SKM-1 (cell line): Measurements from ENCODE around the gene OSER1.
"Not testable (repeated sequence)": the region's sequence is repeated elsewhere in the genome, so short reads cannot be mapped to it uniquely, and the experiment has no call there.

ENCODE experiments used
- DNase-seq: peaks from one replicate; lab custom pipeline; 2025; ENCODE audit not compliant: unreplicated experiment; lab: John Stamatoyannopoulos, UW

OSER1 gene

DNA sequence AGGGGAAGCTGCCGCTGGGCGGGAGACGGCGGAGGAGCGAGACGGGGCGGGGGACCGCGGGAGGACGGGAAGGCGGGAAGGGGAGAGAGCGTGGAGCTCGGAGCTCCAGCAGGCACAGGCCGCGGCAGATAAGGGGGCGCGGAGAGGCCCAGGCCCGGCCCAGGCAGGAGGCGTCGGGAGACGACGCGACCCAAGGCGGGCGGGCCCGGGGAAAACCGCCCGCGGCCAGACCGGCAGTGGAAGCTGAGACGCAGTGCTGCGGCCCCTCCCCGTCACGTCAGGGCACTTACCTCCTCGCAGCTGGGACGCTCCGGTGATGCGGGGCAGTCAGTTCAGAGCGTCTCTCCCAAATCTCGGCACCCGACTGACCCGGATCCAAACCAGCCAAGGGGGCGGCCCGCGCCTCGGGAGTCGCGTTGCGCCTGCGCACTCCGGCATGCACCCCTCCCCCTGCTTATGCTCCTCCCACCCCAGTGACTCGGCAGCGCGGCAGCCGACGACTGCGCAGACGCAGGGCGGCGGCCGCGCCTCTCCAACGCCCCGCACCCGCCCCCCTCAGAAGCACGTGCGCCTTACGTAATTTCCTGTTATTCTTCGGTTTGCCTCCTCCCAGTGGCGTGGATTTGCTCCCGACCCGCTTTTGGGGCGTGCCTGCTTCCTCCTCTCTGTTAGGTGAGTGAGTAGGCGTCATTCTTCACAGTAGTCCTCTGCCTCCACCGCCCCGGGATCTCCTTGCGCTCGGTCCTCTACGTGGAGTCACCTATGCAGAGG, at the start of gene OSER1:
OSER1 (minus strand) TSS at position 366 of the 771 bp plus-strand sequence. CDS start 3,814 bp downstream, outside the sequence.
- DNase-seq, result peak; percentile 94

DNA sequence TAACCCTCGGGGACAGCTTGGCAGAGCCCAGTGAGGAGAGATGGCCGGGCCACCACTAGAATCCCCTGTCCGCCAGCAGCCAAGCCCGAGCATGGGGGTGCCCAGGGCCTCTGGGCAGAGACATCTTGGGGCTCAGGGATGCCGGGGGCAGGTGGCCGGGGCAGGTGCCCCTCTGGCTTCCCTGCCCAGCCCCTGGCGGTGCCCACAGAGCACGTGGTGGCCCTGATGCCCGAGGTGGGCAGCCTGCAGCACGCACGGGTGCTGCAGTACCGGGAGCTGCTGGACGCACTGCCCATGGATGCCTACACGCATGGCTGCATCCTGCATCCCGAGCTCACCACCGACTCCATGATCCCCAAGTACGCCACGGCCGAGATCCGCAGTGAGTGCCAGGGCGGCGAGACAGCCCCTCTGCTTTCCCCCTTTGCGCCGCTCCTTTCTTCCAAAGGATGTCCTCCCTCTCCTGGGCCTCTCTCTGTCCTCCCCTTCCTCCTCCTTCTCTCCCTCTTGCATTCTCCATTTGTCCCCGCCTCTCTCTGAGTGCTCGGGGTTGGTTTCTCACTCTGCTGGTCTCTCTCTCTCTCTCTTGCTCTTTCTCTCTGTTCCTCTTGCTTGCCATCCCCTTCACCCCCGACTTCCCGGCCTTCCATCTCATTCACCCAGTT, 47.8 kb upstream of the OSER1 start:
- no peak for DNase-seq

DNA sequence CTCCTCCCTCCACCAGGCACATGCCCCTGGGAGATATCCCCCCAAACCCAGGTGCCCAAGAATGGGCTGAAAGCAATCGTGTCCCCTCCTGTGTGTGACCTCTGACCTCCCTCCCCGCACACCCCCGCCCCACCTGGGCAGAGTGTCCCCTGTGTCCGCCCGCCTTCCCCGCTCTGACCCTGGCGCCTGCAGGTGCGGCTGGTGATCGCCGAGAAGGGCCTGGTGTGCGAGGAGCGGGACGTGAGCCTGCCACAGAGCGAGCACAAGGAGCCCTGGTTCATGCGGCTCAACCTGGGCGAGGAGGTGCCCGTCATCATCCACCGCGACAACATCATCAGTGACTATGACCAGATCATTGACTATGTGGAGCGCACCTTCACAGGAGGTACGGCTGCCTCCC, 46.4 kb upstream of the OSER1 start:
- no peak for DNase-seq

DNA sequence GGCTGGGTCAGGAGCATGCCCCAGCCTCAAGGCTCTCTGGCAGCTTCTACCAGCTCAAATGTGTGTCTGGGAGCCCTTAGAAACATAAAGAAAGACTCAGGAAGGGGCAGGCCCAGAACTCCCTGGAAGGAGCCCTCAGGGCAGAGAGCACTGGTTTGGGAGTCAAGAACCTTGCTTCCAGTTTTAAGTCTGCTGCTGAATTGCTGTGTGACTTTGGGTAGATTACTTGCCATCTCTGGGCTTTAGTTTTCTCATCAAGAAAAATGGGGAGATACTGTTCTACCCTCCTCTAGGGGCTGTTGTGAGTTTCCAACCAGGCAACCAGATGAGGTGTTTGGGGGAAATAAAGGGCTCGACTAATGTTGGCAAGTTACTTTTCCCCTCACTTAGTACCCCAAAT, 45.4 kb upstream of the OSER1 start:
- DNase-seq, result no peak

DNA sequence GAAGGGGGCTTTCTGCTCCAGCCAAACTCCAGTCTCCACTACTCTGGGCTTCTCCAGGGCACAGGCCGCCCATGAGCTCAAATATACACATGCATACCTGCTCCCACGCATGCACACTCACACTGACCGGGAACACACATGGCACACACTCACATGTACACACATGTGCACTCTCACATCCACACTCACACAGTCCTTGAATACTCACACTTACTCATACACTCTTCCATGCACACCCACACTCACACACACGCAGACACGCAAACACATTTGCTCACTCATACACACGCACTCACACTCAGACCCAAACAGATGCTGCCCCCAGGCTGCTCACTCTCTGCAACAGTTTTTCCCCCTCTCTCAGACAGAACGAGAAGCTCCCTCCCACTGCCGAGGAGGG, 43.5 kb upstream of the OSER1 start:
- no peak for DNase-seq

DNA sequence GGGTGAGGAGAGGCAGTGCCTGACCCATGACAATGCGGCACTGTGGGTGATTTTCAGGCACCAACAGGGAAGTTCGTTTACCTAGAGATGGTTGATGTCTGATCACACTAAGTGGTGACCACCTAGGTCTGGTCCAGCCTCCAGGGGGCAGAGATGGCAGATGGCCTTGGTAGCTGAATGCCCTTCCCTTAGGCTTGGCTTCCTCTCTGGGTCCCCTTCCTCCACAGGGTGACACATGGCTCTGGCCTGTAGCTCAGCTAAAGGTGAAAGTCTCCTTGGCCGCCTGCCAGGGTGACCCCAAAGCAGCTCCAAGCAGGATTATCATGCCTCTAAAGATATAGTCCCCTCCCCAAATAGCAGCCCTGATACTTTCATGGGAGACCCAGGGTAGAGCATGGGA, 43.0 kb upstream of the OSER1 start:
- no peak for DNase-seq

DNA sequence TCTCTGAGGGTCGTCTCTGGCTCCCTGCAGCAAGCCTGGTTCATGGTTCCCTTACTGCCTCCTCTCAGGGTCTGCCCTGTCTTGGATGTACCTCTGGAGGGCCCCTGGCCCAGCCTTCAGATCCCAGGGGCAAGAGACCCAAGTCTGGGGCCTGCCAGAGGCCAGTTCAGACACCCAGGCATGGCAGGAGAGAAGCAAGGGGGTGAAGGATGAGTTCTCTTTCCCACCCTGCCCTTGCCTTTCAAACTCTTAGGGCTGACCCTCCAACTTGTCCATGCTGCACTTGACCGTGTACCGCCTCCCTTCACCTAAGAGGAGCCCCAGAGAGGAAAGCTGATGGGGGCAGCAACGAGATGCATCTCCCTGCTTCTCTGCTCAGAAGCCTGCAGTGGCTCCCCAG, 40.7 kb upstream of the OSER1 start:
- DNase-seq, result no peak

DNA sequence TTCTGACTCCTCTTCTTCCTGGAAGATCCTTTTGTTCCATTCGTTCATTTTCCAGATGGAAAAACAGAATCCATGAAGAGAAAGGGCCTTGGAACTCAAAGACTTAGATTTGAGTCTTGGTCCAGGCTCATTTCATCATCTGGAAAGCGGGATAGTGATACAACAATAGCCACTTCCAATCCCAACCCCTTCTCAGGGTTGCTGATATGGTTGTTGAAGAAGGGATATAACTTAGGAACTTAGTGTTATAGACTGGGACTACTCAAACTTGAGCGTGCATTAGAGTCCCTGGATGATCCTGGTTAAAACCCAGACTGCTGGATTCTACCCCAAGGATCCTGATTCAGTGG, 37.8 kb upstream of the OSER1 start:
- DNase-seq, result no peak

DNA sequence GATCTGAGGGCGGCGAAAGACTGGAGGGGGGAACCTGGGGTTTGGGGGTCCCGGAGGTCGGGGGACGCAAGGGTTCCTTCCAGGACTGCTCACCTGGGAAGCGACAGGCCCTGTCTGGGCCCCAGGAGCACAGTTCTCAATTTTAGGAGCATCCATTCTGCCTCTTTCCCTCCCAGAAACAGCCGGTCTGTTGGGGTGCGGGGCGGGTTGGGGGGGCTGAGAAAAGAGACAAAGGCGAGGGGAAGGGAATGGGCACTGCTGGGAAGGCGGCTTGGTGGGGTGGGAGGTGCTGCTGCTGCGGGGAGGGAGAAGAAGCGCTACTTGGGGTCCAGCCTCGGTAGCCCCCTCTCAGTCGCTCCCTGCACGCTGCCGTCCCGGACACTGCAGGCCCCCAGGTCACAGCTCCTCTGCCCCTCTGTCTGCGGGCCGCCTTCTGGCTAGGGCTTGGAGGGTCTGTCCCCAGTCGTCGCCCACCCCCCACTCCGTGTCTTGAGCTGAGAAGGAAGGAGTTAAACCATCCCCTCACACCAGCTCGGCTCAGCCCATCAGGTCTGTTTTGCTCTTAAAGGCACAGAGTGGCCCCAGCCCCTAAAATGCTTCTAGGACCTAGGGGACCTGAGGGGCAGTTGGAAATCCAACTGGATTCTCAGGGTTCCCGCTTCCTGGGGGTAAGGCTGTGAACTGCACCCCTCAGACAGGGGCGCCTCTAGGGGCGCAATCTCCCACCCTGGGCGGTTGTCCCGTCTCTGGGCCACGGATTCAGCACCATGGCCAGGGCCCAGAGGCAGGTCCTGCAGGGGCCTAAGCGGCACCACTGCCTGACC, 37.2 kb upstream of the OSER1 start:
- DNase-seq, result no peak

DNA sequence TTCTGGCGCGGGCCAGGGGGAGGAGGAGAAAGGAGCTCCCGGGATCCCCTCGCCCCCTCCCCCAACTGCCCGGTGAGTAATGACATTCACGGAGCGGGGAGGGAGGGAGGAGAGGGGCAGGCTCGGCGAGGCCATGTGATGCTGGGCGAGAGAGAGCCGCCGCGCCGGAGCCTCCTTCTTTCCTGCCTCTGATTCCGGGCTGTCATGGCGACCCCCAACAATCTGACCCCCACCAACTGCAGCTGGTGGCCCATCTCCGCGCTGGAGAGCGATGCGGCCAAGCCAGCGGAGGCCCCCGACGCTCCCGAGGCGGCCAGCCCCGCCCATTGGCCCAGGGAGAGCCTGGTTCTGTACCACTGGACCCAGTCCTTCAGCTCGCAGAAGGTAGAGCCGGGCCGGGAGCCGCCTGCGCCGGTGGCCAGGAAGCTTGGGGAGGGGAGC, 36.6 kb upstream of the OSER1 start, which contains the start of gene GDAP1L1:
GDAP1L1 (plus strand) TSS at position 178 of the 441 bp plus-strand sequence; CDS start at position 205, 27 bp downstream.
- no peak for DNase-seq

DNA sequence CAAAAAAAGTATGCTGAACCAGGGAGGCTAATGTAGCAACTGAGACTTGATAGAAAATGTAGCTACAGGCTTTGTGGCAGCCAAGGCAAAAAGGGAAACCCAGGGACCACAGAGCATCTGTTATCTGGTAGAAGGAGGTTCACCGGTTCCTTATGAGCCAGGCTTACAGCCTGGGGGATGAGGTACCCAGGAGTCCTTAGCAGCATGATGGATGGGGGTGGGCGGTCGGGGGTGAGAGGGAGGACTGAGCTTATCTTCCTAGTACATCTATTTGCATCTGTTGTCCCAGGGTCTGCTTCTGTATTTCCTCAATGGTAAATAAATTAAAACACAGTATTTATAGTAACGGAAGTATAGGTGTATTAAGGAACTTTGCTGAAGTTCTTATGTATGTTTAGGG, 35.4 kb upstream of the OSER1 start:
- no peak for DNase-seq

DNA sequence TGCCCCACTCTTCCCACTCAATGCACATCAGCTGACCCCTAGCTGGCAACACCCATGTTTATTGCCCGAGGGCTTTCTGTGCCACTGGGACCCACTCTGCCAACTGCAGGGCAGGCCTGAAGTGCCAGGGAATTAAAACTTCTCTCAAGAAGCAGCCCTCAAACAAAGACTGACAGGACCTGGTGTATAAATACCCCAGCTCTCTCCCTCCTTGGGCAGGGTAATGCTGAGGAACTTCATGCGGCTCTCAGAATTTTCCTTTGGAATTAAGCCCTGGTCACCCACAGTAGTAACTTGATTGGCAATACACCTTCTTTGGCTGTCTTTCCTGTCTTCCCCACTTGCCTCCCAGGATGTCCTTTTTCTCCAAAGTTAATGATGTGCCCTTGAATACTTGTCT, 31.2 kb upstream of the OSER1 start:
- no peak for DNase-seq

DNA sequence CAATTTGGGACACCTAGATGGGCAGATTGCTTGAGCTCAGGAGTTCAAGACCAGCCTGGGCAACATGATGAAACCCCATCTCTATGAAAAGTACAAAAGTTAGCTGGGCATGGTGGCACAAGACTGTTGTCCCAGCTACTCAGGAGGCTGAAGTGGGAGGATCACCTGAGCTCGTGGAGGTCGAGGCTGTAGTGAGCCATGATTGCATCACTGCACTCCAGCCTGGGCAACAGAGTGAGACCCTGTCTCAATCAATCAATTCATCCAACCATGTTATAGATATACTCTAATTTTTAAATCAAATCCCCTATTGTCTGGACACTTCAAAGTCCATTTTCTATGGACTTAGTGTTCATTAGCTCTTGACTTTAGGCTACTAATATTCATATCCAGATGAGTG, 26.3 kb upstream of the OSER1 start:
- not testable (repeated sequence) for DNase-seq

DNA sequence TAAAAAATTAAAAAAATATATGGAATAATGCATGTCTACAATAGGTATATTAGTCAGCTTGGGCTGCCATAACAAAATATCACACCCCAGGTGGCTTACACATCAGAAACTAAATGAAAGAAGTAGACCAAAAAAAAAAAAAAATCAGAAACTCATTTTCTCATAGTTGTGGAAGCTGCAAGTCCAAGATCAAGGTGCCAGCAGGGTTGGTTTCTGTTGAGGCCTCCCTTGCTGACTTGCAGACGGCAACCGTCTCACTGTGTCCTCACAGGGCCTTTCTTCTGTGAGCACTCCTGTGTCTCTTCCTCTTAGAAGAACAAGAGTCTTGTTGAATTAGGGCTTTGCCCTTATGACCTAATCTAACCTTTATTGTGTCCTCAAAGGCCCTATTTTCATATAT, 25.1 kb upstream of the OSER1 start:
- DNase-seq, result no peak

DNA sequence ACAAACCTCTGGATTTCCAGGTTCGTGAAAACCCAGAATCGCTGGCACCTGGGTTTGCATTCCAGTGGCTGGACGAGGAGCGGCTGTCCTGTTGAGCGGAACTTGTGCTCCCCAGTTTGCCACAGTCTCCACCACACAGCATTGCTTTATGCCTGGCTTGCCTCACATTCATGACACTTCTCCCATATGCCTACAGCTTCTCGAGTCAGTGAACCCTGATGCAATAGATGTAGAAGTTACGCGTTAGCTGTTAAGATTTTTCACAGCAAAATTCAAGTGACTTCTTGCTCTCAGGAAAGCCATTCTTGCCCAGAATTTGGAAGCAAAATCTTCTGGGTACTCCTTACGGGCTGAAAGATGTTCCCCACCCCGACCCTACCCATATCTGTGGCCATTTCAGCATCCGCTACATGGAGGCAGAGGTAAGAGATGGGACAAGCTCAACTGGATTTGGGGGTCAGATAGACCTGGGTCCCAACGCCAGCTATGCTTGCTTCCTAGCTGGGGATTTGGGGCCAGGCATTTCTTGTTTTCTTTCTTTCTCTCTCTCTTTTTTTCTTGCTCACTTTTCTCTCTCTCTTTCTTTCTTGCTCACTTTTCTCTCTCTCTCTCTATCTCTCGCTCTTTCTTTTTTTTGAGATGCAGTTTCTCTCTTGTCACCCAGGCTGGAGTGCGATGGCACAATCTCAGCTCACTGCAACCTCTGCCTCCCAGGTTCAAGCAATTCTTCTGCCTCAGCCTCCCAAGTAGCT, 24.2 kb upstream of the OSER1 start:
- DNase-seq, result no peak

DNA sequence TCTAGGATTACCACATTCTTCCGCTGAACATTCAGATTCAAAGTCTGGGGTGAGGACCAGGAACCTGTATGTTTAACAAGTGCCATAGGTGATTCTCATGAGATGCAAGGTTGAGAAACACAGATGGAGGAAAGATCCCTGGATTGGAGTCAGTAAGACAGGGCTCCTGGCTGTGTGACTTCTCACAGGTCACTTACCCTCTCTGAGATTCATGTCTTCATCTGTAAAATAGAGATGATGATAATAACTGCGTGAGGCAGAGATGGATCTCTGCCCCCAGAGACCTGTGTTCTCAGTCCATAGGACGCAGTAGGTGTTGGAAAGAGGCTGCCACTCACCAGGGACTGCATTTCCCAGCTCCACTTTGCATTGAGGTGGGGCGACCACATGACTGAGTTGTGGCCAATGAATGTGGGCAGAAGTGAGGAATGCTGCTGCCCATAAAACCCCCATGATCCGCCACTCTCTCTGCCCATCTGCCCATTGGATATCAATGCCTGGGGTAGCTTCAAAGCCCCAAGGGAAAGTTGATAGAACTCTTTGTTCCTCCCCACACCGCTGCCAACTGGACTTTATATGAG, 23.0 kb upstream of the OSER1 start:
- DNase-seq, result no peak

DNA sequence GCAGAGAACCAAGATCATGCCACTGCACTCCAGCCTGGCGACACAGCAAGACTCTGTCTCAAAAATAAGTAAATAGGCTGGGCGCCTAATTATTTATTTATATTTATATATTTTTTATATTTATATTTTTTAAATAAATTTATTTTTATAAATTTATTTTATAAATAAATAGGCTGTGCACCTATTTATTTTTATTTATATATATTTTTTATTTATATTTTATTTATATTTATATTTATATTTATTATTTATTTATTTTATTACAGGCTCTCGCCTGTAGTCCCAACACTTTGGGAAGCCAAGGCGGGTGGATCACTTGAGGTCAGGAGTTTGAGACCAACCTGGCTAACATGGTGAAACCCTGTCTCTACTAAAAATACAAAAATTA, 21.9 kb upstream of the OSER1 start:
- DNase-seq, result not testable (repeated sequence)

DNA sequence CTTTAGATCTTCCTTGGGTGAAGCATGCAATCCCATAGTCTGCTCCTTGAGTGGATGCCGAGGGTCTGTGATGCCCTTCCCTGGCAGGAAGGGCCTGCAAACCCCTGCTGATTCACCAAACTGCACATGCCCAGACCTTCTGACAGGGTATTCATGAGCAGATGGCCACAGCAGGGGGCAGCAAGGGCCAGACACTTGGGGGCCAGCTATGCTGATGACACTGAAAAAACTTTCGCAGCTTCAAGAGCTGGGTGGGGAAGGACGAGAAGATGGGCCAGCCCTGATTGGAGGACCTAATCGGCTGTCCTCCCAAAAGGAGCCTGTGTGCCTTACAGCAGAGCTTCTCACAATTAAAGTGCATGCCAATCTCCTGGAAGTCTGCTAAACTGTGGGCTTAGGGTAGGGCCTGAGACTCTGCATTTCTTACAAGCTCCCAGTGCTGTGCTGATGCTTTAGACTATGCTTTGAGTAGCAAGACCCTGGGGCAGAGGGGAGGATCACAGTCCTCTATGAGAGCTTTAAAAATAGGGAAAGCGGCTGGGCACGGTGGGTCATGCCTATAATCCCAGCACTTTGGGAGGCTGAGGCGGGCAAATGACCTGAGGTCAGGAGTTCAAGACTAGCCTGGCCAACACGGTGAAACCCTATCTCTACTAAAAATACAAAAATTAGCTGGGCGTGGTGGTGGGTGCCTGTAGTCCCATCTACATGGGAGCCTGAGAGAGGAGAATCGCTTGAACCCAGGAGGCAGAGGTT, 21.3 kb upstream of the OSER1 start:
- DNase-seq, result no peak

DNA sequence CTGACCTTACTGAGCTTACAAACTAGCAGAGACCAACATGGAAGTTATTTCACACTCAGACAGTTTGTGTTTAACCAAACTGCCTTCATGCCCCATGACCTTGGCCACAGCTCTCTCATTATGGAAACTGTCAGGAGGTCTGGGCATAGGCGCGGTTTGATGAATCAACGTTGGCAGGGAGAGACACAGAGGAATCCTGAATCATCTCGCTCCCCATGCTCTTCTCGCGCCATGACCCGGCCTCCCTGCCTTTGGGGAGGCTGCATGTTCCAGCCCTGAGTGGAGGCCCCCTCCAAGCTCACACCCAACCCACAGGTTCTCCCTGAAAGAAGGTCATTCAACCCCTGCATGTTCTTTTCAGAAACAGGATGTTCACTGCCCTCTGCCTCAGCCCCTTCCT, 20.6 kb upstream of the OSER1 start:
- no peak for DNase-seq
